Kidney epithelial cell (primary cell): ENCODE results near the gene LCN12. TPM values are rescaled to one million over a fixed set of nuclear protein-coding genes. Genes with fewer than 3 reads are reported as not detected.

Experiments
- DNase-seq: peaks from one replicate; pipeline ENCODE4 v3.0.0-alpha.2; 2010; ENCODE audit warnings: low read depth
- H3K27me3 ChIP-seq: 2 replicates; pipeline ENCODE4 v1.6.0; 2011; ENCODE audit warnings: low read length; ENCODE audit not compliant: control insufficient read depth, insufficient read depth
- H3K36me3 ChIP-seq: 2 replicates; pipeline ENCODE4 v1.5.1; 2011; ENCODE audit warnings: low read length; ENCODE audit not compliant: control insufficient read depth, insufficient read depth
- H3K4me3 ChIP-seq: 2 replicates; pipeline ENCODE4 v1.5.1; 2011; ENCODE audit warnings: low read depth, mild to moderate bottlenecking, control low read depth, low read length
- CTCF ChIP-seq: IDR thresholded peaks from 2 replicates; pipeline ENCODE4 v1.5.1; 2011; ENCODE audit warnings: mild to moderate bottlenecking, moderate library complexity, low read length, control low read depth, inconsistent platforms; ENCODE audit not compliant: insufficient read depth, poor library complexity, severe bottlenecking
- total RNA-seq: library from RNA; depleted of rRNA; stranded (reverse); fragments of >200 nt; gene quantifications from 2 replicates; pipeline ENCODE4 v1.2.3, GENCODE V29; 2015

Gene LCN12
- total RNA-seq, 1 donor from 2014 or later, result 1.2 TPM

GRCh38 chr9:136995362-136995761 is 43.3 kb downstream of the LCN12 start:
- Histone ChIP-seq H3K36me3 (no peaks in the 10 kb centered on the region), H3K27me3 (no peaks in the 10 kb centered on the region), H3K4me3 (no peak overlapping the region)
- no peak for DNase-seq
- TF ChIP-seq CTCF, result no peak

GRCh38 chr9:136995772-136996311 is 43.8 kb downstream of the LCN12 start:
- no peak for DNase-seq
- Histone ChIP-seq H3K27me3 (no peaks in the 10 kb centered on the region), H3K4me3 (no peak overlapping the region), H3K36me3 (no peaks in the 10 kb centered on the region)
- TF ChIP-seq CTCF, result no peak

- Histone ChIP-seq H3K27me3 (no peaks in the 10 kb centered on the region), H3K4me3 (no peak within 1 kb of the TSS)
- no peak for DNase-seq
These were observed 44.6 kb downstream of the LCN12 start, which contains the start of gene CLIC3 for GRCh38 chr9:136996361-136997292. CLIC3 (minus strand) TSS chr9:136996568; CDS start chr9:136996543, 25 bp downstream.

GRCh38 chr9:136997371-136997770 is 45.3 kb downstream of the LCN12 start:
- Histone ChIP-seq H3K36me3 (no peaks in the 10 kb centered on the region), H3K4me3 (no peak overlapping the region), H3K27me3 (no peaks in the 10 kb centered on the region)
- DNase-seq, result no peak
- TF ChIP-seq CTCF, result no peak

More at GRCh38 chr9:136996361-136997292, 44.6 kb downstream of the LCN12 start, which contains the start of gene CLIC3:
- no peak for TF ChIP-seq CTCF
- no peaks in the 10 kb centered on the region for H3K36me3 ChIP-seq

- no peaks in the 10 kb centered on the region for H3K27me3 ChIP-seq
- no peaks in the 10 kb centered on the region for H3K36me3 ChIP-seq
- no peak overlapping the region for H3K4me3 ChIP-seq
- peak; percentile 17 for TF ChIP-seq CTCF
- no peak for DNase-seq
These were observed 45.8 kb downstream of the LCN12 start for GRCh38 chr9:136997830-136998234.
